Activated T-cell treated with anti-CD3 and anti-CD28 coated beads, Interleukin-2, amount 50 U/mL, for 1 hour (primary cell): ENCODE results near the gene AGAP1.

Experiments used
- DNase-seq: peaks from one replicate; pipeline ENCODE4 v3.0.0-alpha.2; 2020

AGAP1 gene

GRCh38 chr2:236158969-236159777 is 665.3 kb downstream of the AGAP1 start:
- no peak for DNase-seq

GRCh38 chr2:236159778-236160170 is 665.9 kb downstream of the AGAP1 start:
- DNase-seq = no peak

DNA sequence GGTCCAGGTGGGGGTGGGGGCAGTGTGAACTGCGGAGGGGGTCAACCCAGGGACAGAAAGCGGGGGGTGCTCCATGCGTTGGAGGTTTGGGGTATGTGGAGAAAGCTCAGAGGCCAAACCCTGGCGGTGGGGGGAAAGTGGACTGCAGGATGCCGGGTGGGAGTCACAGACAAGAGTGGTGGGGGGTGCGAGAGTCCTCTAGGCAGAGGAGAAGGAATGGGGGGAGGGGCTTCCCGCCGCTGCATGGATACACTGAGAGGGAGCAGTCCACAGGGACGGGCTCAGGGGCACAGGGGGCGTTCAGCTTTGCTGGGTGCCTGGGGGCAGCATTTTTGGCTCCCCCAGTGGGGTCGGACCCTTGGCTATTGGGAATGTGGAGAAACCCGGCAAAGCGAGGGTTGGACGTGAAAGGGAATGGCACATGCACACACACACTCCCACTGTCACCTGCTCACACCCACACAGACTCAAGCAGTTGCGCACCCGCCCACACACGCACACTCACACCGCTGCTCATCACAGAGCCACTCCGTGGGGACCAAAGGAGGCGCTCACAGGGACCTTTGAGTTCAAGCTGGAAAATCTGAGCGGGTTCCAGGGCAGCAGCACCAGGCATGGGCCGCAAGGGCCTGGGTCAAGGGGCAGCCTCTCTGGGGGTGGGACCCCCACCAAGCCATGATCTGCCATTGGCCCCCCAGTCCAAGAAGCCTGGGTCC is 666.7 kb downstream of the AGAP1 start:
- no peak for DNase-seq

DNA sequence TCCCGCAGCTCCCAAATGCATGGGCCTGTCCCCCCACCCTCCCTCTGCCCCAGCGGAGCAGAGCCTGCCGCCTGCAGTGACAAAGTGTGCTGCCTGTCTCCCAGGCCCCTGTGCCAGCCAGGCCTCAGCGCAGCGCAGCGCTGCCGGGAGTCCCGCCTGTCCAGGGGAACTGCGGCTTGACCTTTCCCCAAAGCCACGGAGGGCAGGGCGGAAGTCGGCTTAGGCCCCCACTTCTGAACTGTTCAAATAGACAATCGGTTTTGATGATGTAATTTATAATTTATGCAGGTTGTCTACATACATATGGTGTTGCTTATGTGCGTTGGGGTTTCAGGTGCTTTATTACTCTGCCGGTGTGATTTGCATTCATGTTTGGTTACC is 667.2 kb downstream of the AGAP1 start:
- no peak for DNase-seq

- no peak for DNase-seq
These were observed 667.7 kb downstream of the AGAP1 start for GRCh38 chr2:236161531-236161930.

DNA sequence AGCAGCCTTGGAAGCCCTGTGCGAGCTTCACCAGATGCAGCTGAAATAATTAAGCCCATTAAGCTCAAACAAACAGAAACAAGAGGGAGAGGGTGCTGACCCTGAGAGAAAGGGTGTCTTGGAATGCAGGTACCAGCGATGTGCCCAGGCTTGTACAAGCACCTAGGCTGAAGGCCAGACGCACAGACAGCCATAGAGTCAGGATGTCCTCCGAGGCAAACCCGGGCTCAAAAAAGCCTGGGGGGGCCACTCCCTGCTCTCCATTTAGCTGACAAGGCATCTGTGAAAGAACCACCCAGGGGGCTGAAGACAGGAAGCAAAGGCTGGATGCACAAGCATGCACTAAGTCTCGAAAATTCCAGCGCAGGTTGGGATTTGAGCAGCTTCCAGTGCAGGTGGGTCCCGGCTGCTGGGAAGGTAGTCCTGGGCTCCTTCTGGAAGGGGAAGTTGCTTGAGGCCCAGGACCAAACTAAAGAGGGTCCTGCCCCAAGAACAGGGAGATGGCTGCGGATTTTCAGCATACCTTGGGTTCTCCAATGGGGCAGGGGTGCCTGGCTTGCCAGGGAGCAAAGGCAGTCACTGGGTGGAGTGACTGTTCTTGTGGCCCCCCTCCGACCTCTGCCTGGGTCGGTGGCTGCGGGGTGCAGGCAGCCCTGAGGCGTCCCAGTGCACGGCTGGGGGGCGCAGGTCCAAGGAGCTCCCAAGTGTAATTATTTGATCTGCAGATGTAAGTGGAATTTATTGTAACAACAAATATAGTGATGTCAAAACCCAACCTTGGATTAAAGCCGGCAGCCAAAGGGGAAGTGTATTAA is 668.4 kb downstream of the AGAP1 start:
- DNase-seq = no peak

DNA sequence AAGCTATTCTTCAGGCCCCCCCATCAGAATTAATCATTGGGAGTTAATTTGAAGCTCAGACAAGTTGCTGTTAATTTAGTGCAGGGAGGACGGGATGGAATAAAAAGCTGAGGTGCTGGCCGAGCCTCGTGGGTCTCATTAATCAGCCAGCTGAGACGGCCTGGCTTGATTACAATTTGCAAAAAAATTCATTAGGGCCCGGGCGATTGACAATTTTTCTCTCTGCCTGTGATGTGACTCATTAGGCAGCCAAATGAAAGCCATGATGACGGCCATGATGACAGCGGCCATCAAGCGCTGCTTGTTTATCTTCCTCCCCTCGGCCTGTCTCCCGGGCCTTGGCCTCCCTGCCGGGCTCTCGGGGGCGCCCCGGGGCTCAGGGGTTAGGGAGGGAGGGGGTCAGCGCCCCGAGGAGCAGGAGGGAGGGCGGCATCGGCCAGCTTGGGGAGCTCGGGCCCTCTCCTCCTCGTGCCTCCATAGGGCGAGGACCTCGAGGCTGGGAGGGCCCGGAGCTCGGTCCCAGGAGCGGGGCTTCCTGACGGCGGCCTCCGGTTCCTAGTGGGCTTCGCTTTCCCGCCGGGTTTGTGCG is 669.1 kb downstream of the AGAP1 start:
- no peak for DNase-seq

DNA sequence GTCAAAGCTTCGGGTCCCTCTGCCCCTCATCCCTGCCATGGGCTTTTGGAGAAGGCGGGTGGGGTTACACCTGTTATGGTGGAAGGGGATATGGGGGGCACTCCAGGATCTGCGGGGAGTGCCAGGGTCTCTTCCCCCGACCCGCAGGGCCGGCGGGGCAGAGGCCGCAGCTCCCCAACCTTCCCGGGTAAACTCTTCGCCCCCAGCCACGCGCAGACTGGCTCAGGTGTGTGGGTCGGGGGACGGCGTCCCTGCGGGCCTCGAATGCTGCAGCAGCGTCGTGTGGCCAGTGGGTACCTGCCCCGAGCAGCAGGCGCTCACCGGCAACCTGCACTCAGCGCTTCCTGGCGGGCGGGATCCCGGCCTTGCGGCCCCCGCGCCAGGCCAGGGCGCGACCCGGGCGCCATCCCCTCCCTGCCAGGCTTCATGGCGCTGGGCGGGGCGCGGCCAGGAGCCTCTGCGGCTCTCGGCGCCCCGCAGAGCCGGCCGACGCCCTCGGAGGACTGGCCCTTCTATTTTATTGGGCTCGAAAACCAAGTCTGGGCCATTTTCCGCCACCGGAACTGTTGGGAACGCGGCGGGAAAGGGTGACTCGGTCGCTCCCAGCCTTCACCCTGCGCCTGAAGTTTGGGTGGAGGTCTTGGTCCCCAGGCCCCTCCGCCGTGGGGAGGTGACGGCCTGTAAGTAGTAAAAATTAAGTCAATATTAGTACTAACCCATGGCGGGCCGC is 669.8 kb downstream of the AGAP1 start:
- no peak for DNase-seq

GRCh38 chr2:236164201-236164924 is 670.5 kb downstream of the AGAP1 start:
- DNase-seq = no peak

GRCh38 chr2:236164925-236165841 is 671.3 kb downstream of the AGAP1 start:
- DNase-seq = no peak

GRCh38 chr2:236165842-236166795 is 672.3 kb downstream of the AGAP1 start:
- DNase-seq = no peak

- no peak for DNase-seq
These were observed 673.0 kb downstream of the AGAP1 start for GRCh38 chr2:236166796-236167296.

GRCh38 chr2:236167297-236168109 is 673.7 kb downstream of the AGAP1 start:
- DNase-seq = no peak

GRCh38 chr2:236168110-236169080 is 674.6 kb downstream of the AGAP1 start, which contains the start of gene GBX2:
Gene GBX2 (minus strand): TSS chr2:236168386. CDS start chr2:236167971, 415 bp downstream.
- no peak for DNase-seq

DNA sequence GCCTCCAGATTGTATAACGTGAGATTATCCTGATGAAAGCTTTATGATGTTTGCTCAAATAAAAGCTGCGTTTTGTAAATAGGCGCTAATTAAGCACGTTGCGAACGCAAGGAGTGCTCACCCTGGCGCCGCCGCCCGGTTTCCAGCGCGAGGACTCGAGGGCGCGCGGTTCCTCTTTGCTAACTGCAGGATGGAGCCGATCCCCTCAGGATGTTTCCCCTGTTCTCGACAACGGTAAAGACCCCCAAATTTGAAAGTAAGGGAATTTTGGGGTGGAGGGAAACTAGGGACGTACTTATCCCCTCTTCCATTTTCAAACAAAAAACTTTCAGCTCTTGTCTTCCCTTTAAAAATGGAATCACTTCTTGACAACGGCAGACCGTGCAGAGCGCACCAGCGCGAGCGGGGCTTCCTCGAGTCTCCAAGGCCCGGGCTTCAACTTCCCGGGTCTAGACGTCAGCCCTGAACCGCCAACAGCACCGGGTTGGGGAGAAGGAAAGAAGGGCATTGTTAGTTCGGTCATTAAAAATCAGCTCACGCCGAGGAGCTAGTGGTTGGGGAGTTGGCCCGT is 675.4 kb downstream of the AGAP1 start:
- DNase-seq = no peak
